ENCODE measurements around the gene TRPM4. TPM values are rescaled to one million over a fixed set of nuclear protein-coding genes. Genes with fewer than 3 reads are reported as not detected.
A peak's percentile ranks its signal among the peaks of the same experiment; 100 is the strongest.

Gene TRPM4
- total and polyA plus RNA-seq, 2 donors (not counting 3 experiments of a cell fraction or from before 2014, with no cell fraction given), result 17.6 to 38.9 TPM

- peaks cover 24% of the 10 kb centered on the region for H3K4me1 ChIP-seq (ENCODE audit: control insufficient read depth, extremely low read depth, insufficient read depth, low read length)
- H3K9ac ChIP-seq (replicated peaks; ENCODE audit: extremely low read depth, insufficient read depth, low read length), result no peak overlapping the region
- FAIRE-seq (no peak), DNase-seq (ENCODE audit: low read depth, low spot score) (peak; percentile 29)
- no peaks in the 10 kb centered on the region for H3K79me2 ChIP-seq (ENCODE audit: control insufficient read depth, insufficient read depth, low read length)
- dilution Hi-C loops (cut with MboI; ENCODE audit: extremely low pct_ligation_motif_present, low sequenced_read_pairs), result no loop called here
- intact Hi-C loops (cut with micrococcal nuclease), result loop anchor here (2.0 to 10.0 kb wide), 3 partner anchors 47 to 157 kb away; partner anchors contain the start of genes GYS1 and RUVBL2
- H3K27ac ChIP-seq (ENCODE audit: insufficient read depth, low read depth, low read length), result no peak overlapping the region
- no peak overlapping the region for H2AFZ ChIP-seq (ENCODE audit: low read depth, low read length)
- no peak overlapping the region for H3K4me3 ChIP-seq (replicated peaks in 1 of 3; ENCODE audit: insufficient read depth in 1 of 3, low read depth in 1 of 3, low read length in 3 of 3)
- no peaks in the 10 kb centered on the region for H3K9me1 ChIP-seq (replicated peaks; ENCODE audit: control insufficient read depth, extremely low read depth, insufficient read depth, low read length)
- H3K9me3 ChIP-seq (replicated peaks; ENCODE audit: control insufficient read depth, insufficient read depth, low read length), result no peaks in the 10 kb centered on the region
- H3K27me3 ChIP-seq (ENCODE audit: control insufficient read depth in 2 of 2, insufficient read depth in 2 of 2, low read length in 2 of 2), result peaks cover 4 to 5% of the 10 kb centered on the region in 2 experiments
- POLR2A ChIA-PET, result interaction anchor here (0.5 kb wide), 1 partner anchor 441 kb away, joined by 3 read pairs; no protein-coding TSS in a partner anchor
- CTCF ChIA-PET, result interaction anchor here (0.6 to 4.1 kb wide), 9 partner anchors 14 to 121 kb away, joined by 3 to 56 read pairs (median 7); partner anchors contain the start of genes LIN7B and PPFIA3
- BruUV-seq (replicated peaks), result no TSS peak
- H3K36me3 ChIP-seq (ENCODE audit: control insufficient read depth in 2 of 2, extremely low read depth in 1 of 2, insufficient read depth in 2 of 2, low read length in 2 of 2), result no peaks in the 10 kb centered on the region
- TF ChIP-seq MAX (IDR thresholded peaks at IDR 0.05; ENCODE audit: insufficient read depth, insufficient read length) (peak; percentile 69), POLR2AphosphoS5 (IDR thresholded peaks at IDR 0.05; ENCODE audit: insufficient read depth, low read depth, low read length) (no peak)
- H4K20me1 ChIP-seq (replicated peaks; ENCODE audit: control insufficient read depth, extremely low read depth, insufficient read depth, low read length), result no peaks in the 10 kb centered on the region
- no peak overlapping the region for H3K4me2 ChIP-seq (ENCODE audit: insufficient read depth, low read length)
Measured at GRCh38 chr19:49151267-49152118, 6.1 kb upstream of the TRPM4 start.

GRCh38 chr19:49152119-49152550 is 5.5 kb upstream of the TRPM4 start:
- intact Hi-C loops (cut with micrococcal nuclease), result loop anchor here (10.0 kb wide), 1 partner anchor 157 kb away; the partner anchor contains the start of genes GYS1 and RUVBL2
- DNase-seq (ENCODE audit: low read depth, low spot score), result no peak

More at GRCh38 chr19:49152119-49152550, 5.5 kb upstream of the TRPM4 start:
- Histone ChIP-seq H3K79me2 (ENCODE audit: control insufficient read depth, insufficient read depth, low read length) (no peaks in the 10 kb centered on the region), H3K4me2 (ENCODE audit: insufficient read depth, low read length) (no peak overlapping the region), H3K4me3 (replicated peaks in 1 of 3; ENCODE audit: insufficient read depth in 1 of 3, low read depth in 1 of 3, low read length in 3 of 3) (no peak overlapping the region), H3K9ac (replicated peaks; ENCODE audit: extremely low read depth, insufficient read depth, low read length) (no peak overlapping the region), H3K4me1 (ENCODE audit: control insufficient read depth, extremely low read depth, insufficient read depth, low read length) (peaks cover 24% of the 10 kb centered on the region), H3K27ac (ENCODE audit: insufficient read depth, low read depth, low read length) (no peak overlapping the region), H4K20me1 (replicated peaks; ENCODE audit: control insufficient read depth, extremely low read depth, insufficient read depth, low read length) (no peaks in the 10 kb centered on the region), H3K9me3 (replicated peaks; ENCODE audit: control insufficient read depth, insufficient read depth, low read length) (no peaks in the 10 kb centered on the region), H2AFZ (ENCODE audit: low read depth, low read length) (no peak overlapping the region), H3K9me1 (replicated peaks; ENCODE audit: control insufficient read depth, extremely low read depth, insufficient read depth, low read length) (no peaks in the 10 kb centered on the region), H3K27me3 (ENCODE audit: control insufficient read depth in 2 of 2, insufficient read depth in 2 of 2, low read length in 2 of 2) (peaks cover 3 to 4% of the 10 kb centered on the region in 2 experiments), H3K36me3 (ENCODE audit: control insufficient read depth in 2 of 2, extremely low read depth in 1 of 2, insufficient read depth in 2 of 2, low read length in 2 of 2) (no peaks in the 10 kb centered on the region)
- no TSS peak for BruUV-seq (replicated peaks)
- POLR2A ChIA-PET, result no interaction called here
- dilution Hi-C loops (cut with MboI; ENCODE audit: extremely low pct_ligation_motif_present, low sequenced_read_pairs), result no loop called here
- TF ChIP-seq POLR2A (IDR thresholded peaks at IDR 0.05; ENCODE audit: low read depth, low read length), result no peak
- no peak for TF ChIP-seq CTCF (IDR thresholded peaks at IDR 0.05; ENCODE audit: extremely low read depth in 1 of 2, insufficient read depth in 1 of 2, low read depth in 1 of 2, low read length in 2 of 2)
- no peak for TF ChIP-seq MAX (IDR thresholded peaks at IDR 0.05; ENCODE audit: insufficient read depth, insufficient read length)
- TF ChIP-seq GATA2 (IDR thresholded peaks at IDR 0.05; ENCODE audit: insufficient read depth, insufficient read length, low read depth, low read length), result no peak
- TF ChIP-seq EZH2 (IDR thresholded peaks at IDR 0.05; ENCODE audit: borderline replicate concordance, low read depth, low read length, severe bottlenecking), result no peak
- no peak for TF ChIP-seq JUN (IDR thresholded peaks at IDR 0.05; ENCODE audit: borderline replicate concordance, insufficient read depth, insufficient read length, low read depth)
- FAIRE-seq, result no peak
- CTCF ChIA-PET, result interaction anchor here (1.0 to 3.7 kb wide), 4 partner anchors 13 to 56 kb away, joined by 3 to 21 read pairs (median 5); no protein-coding TSS in a partner anchor

All from endothelial cell of umbilical vein (primary cell).